Activated CD8-positive, alpha-beta T cell treated with anti-CD3 and anti-CD28 coated beads, Interleukin-2, amount 10 ng/mL, durations not matched to agents 7 days and 5 days (primary cell): ENCODE results near the gene WNT10A. TPM values are rescaled to one million over a fixed set of nuclear protein-coding genes. Genes with fewer than 3 reads are reported as not detected.

Source experiments
- ATAC-seq: fragments of 150-1000 bp; cut with Tn5 transposase; one replicate; pipeline ENCODE4 v1.10.0; 2021; ENCODE audit warnings: moderate library complexity
- CTCF ChIA-PET: fragments of 350-600 bp; sonication (Branson Sonifier 250); formaldehyde crosslinking; loops from one replicate; lab custom pipeline; 2021; ENCODE audit warnings: antibody characterized with exemption; lab: Charles Lee
- POLR2A ChIA-PET: fragments of 350-600 bp; sonication (Branson Sonifier 250); formaldehyde crosslinking; loops from one replicate; lab custom pipeline; 2021; ENCODE audit warnings: antibody characterized with exemption; lab: Charles Lee
- DNase-seq: peaks from one replicate; pipeline ENCODE4 v3.0.0-alpha.2; 2020
- H3K27ac Mint-ChIP-seq: one replicate; pipeline ENCODE4 v1.8.0; 2021; ENCODE audit warnings: mild to moderate bottlenecking, mixed read lengths
- H3K27me3 Mint-ChIP-seq: one replicate; pipeline ENCODE4 v1.8.0; 2021; ENCODE audit warnings: low read depth, mixed read lengths
- H3K36me3 Mint-ChIP-seq: one replicate; pipeline ENCODE4 v1.8.0; 2021; ENCODE audit warnings: low read depth, mixed read lengths
- H3K4me1 Mint-ChIP-seq: one replicate; pipeline ENCODE4 v1.8.0; 2021; ENCODE audit warnings: low read depth, mixed read lengths
- H3K4me3 Mint-ChIP-seq: one replicate; pipeline ENCODE4 v1.8.0; 2021; ENCODE audit warnings: mild to moderate bottlenecking, mixed read lengths
- H3K9me3 Mint-ChIP-seq: one replicate; pipeline ENCODE4 v1.8.0; 2022; ENCODE audit warnings: mixed read lengths; ENCODE audit not compliant: insufficient read depth
- total RNA-seq, 2 experiments: library from RNA; stranded (reverse); gene quantifications; one replicate each; pipeline ENCODE4 v1.2.3, GENCODE V29; 2021

The WNT10A gene
- total RNA-seq, 2 experiments from 2014 or later: not detected

- H3K9me3 Mint-ChIP-seq: no peaks in the 10 kb centered on the region
- no peaks in the 10 kb centered on the region for H3K36me3 Mint-ChIP-seq
- H3K27me3 Mint-ChIP-seq: peaks cover 83% of the 10 kb centered on the region
- H3K4me1 Mint-ChIP-seq: peaks cover 14% of the 10 kb centered on the region
- no peak overlapping the region for H3K4me3 Mint-ChIP-seq
- POLR2A ChIA-PET: interaction anchor here (0.8 kb wide), 1 partner anchor 144 kb away, joined by 3 read pairs; no protein-coding TSS in a partner anchor
- ATAC-seq: no peak
- DNase-seq: no peak
- CTCF ChIA-PET: interaction anchor here (1.3 to 4.3 kb wide), 3 partner anchors 10 to 40 kb away, joined by 7 to 26 read pairs (median 13); no protein-coding TSS in a partner anchor
- H3K27ac Mint-ChIP-seq: no peak overlapping the region
Measured at GRCh38 chr2:218858138-218858445, 22.6 kb upstream of the WNT10A start.

GRCh38 chr2:218858671-218859555 is 21.7 kb upstream of the WNT10A start:
- CTCF ChIA-PET: interaction anchor here (1.3 to 4.3 kb wide), 3 partner anchors 11 to 39 kb away, joined by 7 to 26 read pairs (median 13); no protein-coding TSS in a partner anchor
- Mint-ChIP-seq H3K27me3 (peaks cover 80% of the 10 kb centered on the region), H3K36me3 (no peaks in the 10 kb centered on the region), H3K27ac (no peak overlapping the region), H3K9me3 (no peaks in the 10 kb centered on the region), H3K4me3 (no peak overlapping the region), H3K4me1 (peaks cover 14% of the 10 kb centered on the region)
- DNase-seq (no peak), ATAC-seq (no peak)
- POLR2A ChIA-PET: no interaction called here

- Mint-ChIP-seq H3K9me3 (no peaks in the 10 kb centered on the region), H3K27ac (no peak within 1 kb of the TSS), H3K4me3 (no peak within 1 kb of the TSS), H3K4me1 (peaks cover 14% of the 10 kb centered on the region), H3K27me3 (peaks cover 75% of the 10 kb centered on the region), H3K36me3 (no peaks in the 10 kb centered on the region)
- POLR2A ChIA-PET: no interaction called here
- no peak for ATAC-seq
- DNase-seq: no peak
- CTCF ChIA-PET: interaction anchor here (2.5 to 4.3 kb wide), 2 partner anchors 16 to 38 kb away, joined by 10 to 26 read pairs; no protein-coding TSS in a partner anchor
Measured at GRCh38 chr2:218859556-218859987, 21.1 kb upstream of the WNT10A start, which contains the start of gene WNT6. Gene WNT6 (plus strand): TSS chr2:218859805. CDS start chr2:218860038, 233 bp downstream.

GRCh38 chr2:218859988-218860831 is 20.4 kb upstream of the WNT10A start:
- POLR2A ChIA-PET: no interaction called here
- ATAC-seq (no peak), DNase-seq (no peak)
- no peaks in the 10 kb centered on the region for H3K36me3 Mint-ChIP-seq
- no peak overlapping the region for H3K4me3 Mint-ChIP-seq
- no peaks in the 10 kb centered on the region for H3K9me3 Mint-ChIP-seq
- CTCF ChIA-PET: interaction anchor here (1.3 to 4.3 kb wide), 4 partner anchors 9 to 120 kb away, joined by 5 to 26 read pairs (median 8); no protein-coding TSS in a partner anchor
- no peak overlapping the region for H3K27ac Mint-ChIP-seq
- peaks cover 14% of the 10 kb centered on the region for H3K4me1 Mint-ChIP-seq
- H3K27me3 Mint-ChIP-seq: peaks cover 73% of the 10 kb centered on the region

- H3K36me3 Mint-ChIP-seq: no peaks in the 10 kb centered on the region
- H3K27ac Mint-ChIP-seq: no peak overlapping the region
- ATAC-seq: peak; percentile 35
- no peaks in the 10 kb centered on the region for H3K9me3 Mint-ChIP-seq
- ChIA-PET POLR2A (no interaction called here), CTCF (interaction anchor here (1.3 to 4.3 kb wide), 5 partner anchors 9 to 119 kb away, joined by 5 to 26 read pairs (median 6); no protein-coding TSS in a partner anchor)
- H3K4me1 Mint-ChIP-seq: peaks cover 14% of the 10 kb centered on the region
- H3K4me3 Mint-ChIP-seq: no peak overlapping the region
- peaks cover 67% of the 10 kb centered on the region for H3K27me3 Mint-ChIP-seq
- DNase-seq: no peak
Measured at GRCh38 chr2:218860950-218861381, 19.7 kb upstream of the WNT10A start.

- H3K4me1 Mint-ChIP-seq: peaks cover 14% of the 10 kb centered on the region
- DNase-seq: no peak
- no peaks in the 10 kb centered on the region for H3K9me3 Mint-ChIP-seq
- no peak for ATAC-seq
- H3K27ac Mint-ChIP-seq: no peak overlapping the region
- H3K27me3 Mint-ChIP-seq: peaks cover 66% of the 10 kb centered on the region
- H3K36me3 Mint-ChIP-seq: no peaks in the 10 kb centered on the region
- POLR2A ChIA-PET: no interaction called here
- H3K4me3 Mint-ChIP-seq: no peak overlapping the region
- CTCF ChIA-PET: interaction anchor here (1.3 to 4.3 kb wide), 4 partner anchors 10 to 118 kb away, joined by 5 to 26 read pairs (median 8); no protein-coding TSS in a partner anchor
Measured at GRCh38 chr2:218861645-218862318, 18.9 kb upstream of the WNT10A start.

GRCh38 chr2:218863021-218863520 is 17.6 kb upstream of the WNT10A start:
- Mint-ChIP-seq H3K27me3 (peaks cover 64% of the 10 kb centered on the region), H3K9me3 (no peaks in the 10 kb centered on the region), H3K4me1 (peaks cover 14% of the 10 kb centered on the region), H3K27ac (no peak overlapping the region), H3K36me3 (no peaks in the 10 kb centered on the region), H3K4me3 (no peak overlapping the region)
- ChIA-PET CTCF (interaction anchor here (0.8 to 3.1 kb wide), 5 partner anchors 11 to 34 kb away, joined by 3 to 16 read pairs (median 4); no protein-coding TSS in a partner anchor), POLR2A (no interaction called here)
- ATAC-seq: no peak
- DNase-seq: no peak

GRCh38 chr2:218865396-218865795 is 15.3 kb upstream of the WNT10A start:
- no peaks in the 10 kb centered on the region for H3K36me3 Mint-ChIP-seq
- H3K27ac Mint-ChIP-seq: no peak overlapping the region
- no peaks in the 10 kb centered on the region for H3K9me3 Mint-ChIP-seq
- ChIA-PET CTCF (interaction anchor here (1.7 to 3.1 kb wide), 3 partner anchors 11 to 33 kb away, joined by 4 to 16 read pairs (median 8); no protein-coding TSS in a partner anchor), POLR2A (no interaction called here)
- no peak for ATAC-seq
- H3K4me1 Mint-ChIP-seq: peaks cover 6% of the 10 kb centered on the region
- H3K4me3 Mint-ChIP-seq: no peak overlapping the region
- DNase-seq: no peak
- peaks cover 64% of the 10 kb centered on the region for H3K27me3 Mint-ChIP-seq

GRCh38 chr2:218865999-218866398 is 14.7 kb upstream of the WNT10A start:
- H3K27me3 Mint-ChIP-seq: peaks cover 63% of the 10 kb centered on the region
- DNase-seq: no peak
- H3K4me1 Mint-ChIP-seq: peaks cover 3% of the 10 kb centered on the region
- H3K4me3 Mint-ChIP-seq: no peak overlapping the region
- H3K27ac Mint-ChIP-seq: no peak overlapping the region
- H3K36me3 Mint-ChIP-seq: no peaks in the 10 kb centered on the region
- no peaks in the 10 kb centered on the region for H3K9me3 Mint-ChIP-seq
- no peak for ATAC-seq
- ChIA-PET CTCF (no interaction called here), POLR2A (no interaction called here)

GRCh38 chr2:218867900-218868299 is 12.8 kb upstream of the WNT10A start:
- H3K36me3 Mint-ChIP-seq: no peaks in the 10 kb centered on the region
- peaks cover 10% of the 10 kb centered on the region for H3K4me1 Mint-ChIP-seq
- no peak overlapping the region for H3K27ac Mint-ChIP-seq
- no peak overlapping the region for H3K4me3 Mint-ChIP-seq
- no peaks in the 10 kb centered on the region for H3K9me3 Mint-ChIP-seq
- ChIA-PET POLR2A (no interaction called here), CTCF (interaction anchor here (1.5 to 22.4 kb wide), 2 partner anchors 9 to 27 kb away, joined by 6 to 930 read pairs; no protein-coding TSS in a partner anchor)
- peaks cover 66% of the 10 kb centered on the region for H3K27me3 Mint-ChIP-seq
- DNase-seq (no peak), ATAC-seq (no peak)
